Peyer's patch (tissue), 4 donors: ENCODE results near the gene SNN.

Experiments
- POLR2A ChIP-seq, 2 donors: fragments of 450-650 bp; IDR thresholded peaks; one replicate each; pipeline ENCODE4 v1.5.1; 2017; ENCODE audit warnings: antibody characterized with exemption in 2 of 2, mild to moderate bottlenecking in 2 of 2, moderate library complexity in 2 of 2
- TF ChIP-seq, protein P1 (sequence below), 6 experiments: fragments of 450-650 bp in 4 of 6; fragments of 200-600 bp in 2 of 6; sonication (generic) in 1 of 6; IDR thresholded peaks; one replicate each; pipeline ENCODE4 v1.5.1; 2017 to 2019; ENCODE audit warnings: antibody characterized with exemption in 6 of 6, mild to moderate bottlenecking in 3 of 6, moderate library complexity in 1 of 6

DNA sequence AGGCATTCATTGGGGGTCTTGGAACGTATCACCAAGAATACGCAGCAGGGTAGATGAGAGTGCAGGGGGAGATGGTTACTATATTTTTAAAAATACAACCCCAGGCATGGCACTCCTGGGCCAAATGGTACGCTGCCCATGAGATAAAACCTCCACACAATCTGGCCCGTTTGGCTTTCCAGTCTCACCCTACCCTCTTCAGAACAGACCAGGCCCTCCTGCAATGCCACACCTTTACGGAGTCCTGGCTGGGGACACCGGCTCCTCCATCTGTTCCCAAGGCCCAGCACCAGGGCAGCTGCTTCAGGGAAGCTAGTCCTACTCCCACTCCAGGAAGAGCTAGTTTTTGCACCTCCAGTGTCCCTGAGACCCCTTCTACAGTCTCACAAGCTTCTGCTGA, 24.4 kb downstream of the SNN start:
- no peak for TF ChIP-seq POLR2A (IDR thresholded peaks at IDR 0.05)
- TF ChIP-seq, protein P1, sequence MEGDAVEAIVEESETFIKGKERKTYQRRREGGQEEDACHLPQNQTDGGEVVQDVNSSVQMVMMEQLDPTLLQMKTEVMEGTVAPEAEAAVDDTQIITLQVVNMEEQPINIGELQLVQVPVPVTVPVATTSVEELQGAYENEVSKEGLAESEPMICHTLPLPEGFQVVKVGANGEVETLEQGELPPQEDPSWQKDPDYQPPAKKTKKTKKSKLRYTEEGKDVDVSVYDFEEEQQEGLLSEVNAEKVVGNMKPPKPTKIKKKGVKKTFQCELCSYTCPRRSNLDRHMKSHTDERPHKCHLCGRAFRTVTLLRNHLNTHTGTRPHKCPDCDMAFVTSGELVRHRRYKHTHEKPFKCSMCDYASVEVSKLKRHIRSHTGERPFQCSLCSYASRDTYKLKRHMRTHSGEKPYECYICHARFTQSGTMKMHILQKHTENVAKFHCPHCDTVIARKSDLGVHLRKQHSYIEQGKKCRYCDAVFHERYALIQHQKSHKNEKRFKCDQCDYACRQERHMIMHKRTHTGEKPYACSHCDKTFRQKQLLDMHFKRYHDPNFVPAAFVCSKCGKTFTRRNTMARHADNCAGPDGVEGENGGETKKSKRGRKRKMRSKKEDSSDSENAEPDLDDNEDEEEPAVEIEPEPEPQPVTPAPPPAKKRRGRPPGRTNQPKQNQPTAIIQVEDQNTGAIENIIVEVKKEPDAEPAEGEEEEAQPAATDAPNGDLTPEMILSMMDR (IDR thresholded peaks at IDR 0.05): no peak
